ENCODE measurements around the gene PTRH1. TPM values are rescaled to one million over a fixed set of nuclear protein-coding genes. Genes with fewer than 3 reads are reported as not detected.

PTRH1 gene
- total RNA-seq, 1 experiment from 2014 or later, result 16.9 TPM

GRCh38 chr9:127732444-127732843 lies 17.0 kb upstream of the PTRH1 start:
- H3K4me3 Mint-ChIP-seq, result no peak overlapping the region
- peaks cover 11% of the 10 kb centered on the region for H3K4me1 Mint-ChIP-seq
- no peaks in the 10 kb centered on the region for H3K9me3 Mint-ChIP-seq
- POLR2A ChIA-PET, result no interaction called here
- peak overlapping the region; percentile 74; the same call in 1 of the 2 replicates for H3K27ac Mint-ChIP-seq
- no peak for ATAC-seq
- H3K36me3 Mint-ChIP-seq, result no peaks in the 10 kb centered on the region
- TF ChIP-seq ZBTB21 (CRISPR knock-in tag; IDR thresholded peaks at IDR 0.05; ENCODE audit: borderline replicate concordance) (no peak), CREB1 (CRISPR knock-in tag; IDR thresholded peaks at IDR 0.05) (no peak), MLX (CRISPR knock-in tag; IDR thresholded peaks at IDR 0.05) (no peak)
- CTCF ChIA-PET, result interaction anchor here (0.6 to 4.5 kb wide), 9 partner anchors 8 to 243 kb away, joined by 3 to 80 read pairs (median 4); partner anchors contain the start of gene PTRH1
- H3K27me3 Mint-ChIP-seq (ENCODE audit: low read depth), result peaks cover 3% of the 10 kb centered on the region; the same call in 1 of the 2 replicates
- no peak for DNase-seq (ENCODE audit: low spot score)

- Mint-ChIP-seq H3K9me3 (no peaks in the 10 kb centered on the region), H3K4me3 (no peak overlapping the region), H3K4me1 (peaks cover 11% of the 10 kb centered on the region), H3K27ac (peak overlapping the region; percentile 8; the same call in 1 of the 2 replicates), H3K36me3 (no peaks in the 10 kb centered on the region), H3K27me3 (ENCODE audit: low read depth) (peaks cover 3% of the 10 kb centered on the region; the same call in 1 of the 2 replicates)
- TF ChIP-seq JUN (CRISPR knock-in tag; IDR thresholded peaks at IDR 0.05), result no peak
- TF ChIP-seq NR3C1 (CRISPR knock-in tag; conservative IDR thresholded peaks at IDR 0.05; ENCODE audit: low read depth), result no peak
- TF ChIP-seq, protein P1, sequence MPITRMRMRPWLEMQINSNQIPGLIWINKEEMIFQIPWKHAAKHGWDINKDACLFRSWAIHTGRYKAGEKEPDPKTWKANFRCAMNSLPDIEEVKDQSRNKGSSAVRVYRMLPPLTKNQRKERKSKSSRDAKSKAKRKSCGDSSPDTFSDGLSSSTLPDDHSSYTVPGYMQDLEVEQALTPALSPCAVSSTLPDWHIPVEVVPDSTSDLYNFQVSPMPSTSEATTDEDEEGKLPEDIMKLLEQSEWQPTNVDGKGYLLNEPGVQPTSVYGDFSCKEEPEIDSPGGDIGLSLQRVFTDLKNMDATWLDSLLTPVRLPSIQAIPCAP (CRISPR knock-in tag; IDR thresholded peaks at IDR 0.05), result no peak
- no peak for TF ChIP-seq GRHL2 (CRISPR knock-in tag; IDR thresholded peaks at IDR 0.05; ENCODE audit: insufficient replicate concordance, severe bottlenecking)
- TF ChIP-seq ZNF416 (CRISPR knock-in tag; IDR thresholded peaks at IDR 0.05), result no peak
- TF ChIP-seq, protein P2, sequence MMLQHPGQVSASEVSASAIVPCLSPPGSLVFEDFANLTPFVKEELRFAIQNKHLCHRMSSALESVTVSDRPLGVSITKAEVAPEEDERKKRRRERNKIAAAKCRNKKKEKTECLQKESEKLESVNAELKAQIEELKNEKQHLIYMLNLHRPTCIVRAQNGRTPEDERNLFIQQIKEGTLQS (CRISPR knock-in tag; conservative IDR thresholded peaks at IDR 0.05), result no peak
- no peak for TF ChIP-seq STAT6 (CRISPR knock-in tag; conservative IDR thresholded peaks at IDR 0.05; ENCODE audit: low read depth)
- TF ChIP-seq, protein P3, sequence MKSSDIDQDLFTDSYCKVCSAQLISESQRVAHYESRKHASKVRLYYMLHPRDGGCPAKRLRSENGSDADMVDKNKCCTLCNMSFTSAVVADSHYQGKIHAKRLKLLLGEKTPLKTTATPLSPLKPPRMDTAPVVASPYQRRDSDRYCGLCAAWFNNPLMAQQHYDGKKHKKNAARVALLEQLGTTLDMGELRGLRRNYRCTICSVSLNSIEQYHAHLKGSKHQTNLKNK (CRISPR knock-in tag; IDR thresholded peaks at IDR 0.05), result no peak
- TF ChIP-seq, protein P4, sequence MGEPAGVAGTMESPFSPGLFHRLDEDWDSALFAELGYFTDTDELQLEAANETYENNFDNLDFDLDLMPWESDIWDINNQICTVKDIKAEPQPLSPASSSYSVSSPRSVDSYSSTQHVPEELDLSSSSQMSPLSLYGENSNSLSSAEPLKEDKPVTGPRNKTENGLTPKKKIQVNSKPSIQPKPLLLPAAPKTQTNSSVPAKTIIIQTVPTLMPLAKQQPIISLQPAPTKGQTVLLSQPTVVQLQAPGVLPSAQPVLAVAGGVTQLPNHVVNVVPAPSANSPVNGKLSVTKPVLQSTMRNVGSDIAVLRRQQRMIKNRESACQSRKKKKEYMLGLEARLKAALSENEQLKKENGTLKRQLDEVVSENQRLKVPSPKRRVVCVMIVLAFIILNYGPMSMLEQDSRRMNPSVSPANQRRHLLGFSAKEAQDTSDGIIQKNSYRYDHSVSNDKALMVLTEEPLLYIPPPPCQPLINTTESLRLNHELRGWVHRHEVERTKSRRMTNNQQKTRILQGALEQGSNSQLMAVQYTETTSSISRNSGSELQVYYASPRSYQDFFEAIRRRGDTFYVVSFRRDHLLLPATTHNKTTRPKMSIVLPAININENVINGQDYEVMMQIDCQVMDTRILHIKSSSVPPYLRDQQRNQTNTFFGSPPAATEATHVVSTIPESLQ (CRISPR knock-in tag; IDR thresholded peaks at IDR 0.05), result no peak
- TF ChIP-seq GABPB1 (CRISPR knock-in tag; IDR thresholded peaks at IDR 0.05), result no peak
- no peak for TF ChIP-seq TEAD1 (CRISPR knock-in tag; IDR thresholded peaks at IDR 0.05)
- TF ChIP-seq, protein P5, sequence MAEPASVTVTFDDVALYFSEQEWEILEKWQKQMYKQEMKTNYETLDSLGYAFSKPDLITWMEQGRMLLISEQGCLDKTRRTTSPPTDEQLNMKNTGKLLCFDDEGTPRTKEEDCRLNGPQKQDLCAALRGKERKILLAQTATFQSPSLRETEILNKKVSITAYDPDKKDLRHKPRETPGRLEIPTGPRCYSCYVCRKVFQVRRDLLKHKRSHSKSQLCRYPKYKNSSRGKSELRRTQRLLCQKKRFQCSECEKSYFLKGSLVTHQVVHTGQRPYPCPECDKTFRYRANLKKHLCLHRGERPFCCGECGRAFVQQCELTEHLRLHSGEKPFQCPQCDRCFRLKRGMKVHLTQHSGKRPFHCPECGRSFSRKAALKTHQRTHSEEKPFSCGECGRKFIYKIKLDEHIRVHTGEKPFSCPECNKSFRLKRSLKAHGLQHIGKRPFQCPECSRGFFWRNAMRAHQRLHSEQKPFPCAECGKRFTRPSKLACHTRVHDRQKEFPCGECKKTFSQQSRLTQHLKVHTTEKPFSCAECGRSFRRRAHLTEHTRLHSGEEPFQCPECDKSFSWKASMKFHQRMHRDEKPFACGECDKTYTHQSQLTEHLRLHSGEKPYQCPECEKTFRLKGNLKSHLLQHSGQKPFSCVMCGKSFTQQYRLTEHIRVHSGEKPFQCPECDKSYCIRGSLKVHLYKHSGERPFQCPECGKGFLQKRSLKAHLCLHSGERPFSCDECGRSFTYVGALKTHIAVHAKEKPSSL (CRISPR knock-in tag; conservative IDR thresholded peaks at IDR 0.05), result no peak
- TF ChIP-seq, protein P6, sequence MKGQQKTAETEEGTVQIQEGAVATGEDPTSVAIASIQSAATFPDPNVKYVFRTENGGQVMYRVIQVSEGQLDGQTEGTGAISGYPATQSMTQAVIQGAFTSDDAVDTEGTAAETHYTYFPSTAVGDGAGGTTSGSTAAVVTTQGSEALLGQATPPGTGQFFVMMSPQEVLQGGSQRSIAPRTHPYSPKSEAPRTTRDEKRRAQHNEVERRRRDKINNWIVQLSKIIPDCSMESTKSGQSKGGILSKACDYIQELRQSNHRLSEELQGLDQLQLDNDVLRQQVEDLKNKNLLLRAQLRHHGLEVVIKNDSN (CRISPR knock-in tag; IDR thresholded peaks at IDR 0.05), result no peak
- no peak for TF ChIP-seq RELA (CRISPR knock-in tag; IDR thresholded peaks at IDR 0.05; ENCODE audit: borderline replicate concordance)
- TF ChIP-seq ZBTB21 (CRISPR knock-in tag; IDR thresholded peaks at IDR 0.05; ENCODE audit: borderline replicate concordance), result no peak
- no peak for TF ChIP-seq HMGA2 (CRISPR knock-in tag; IDR thresholded peaks at IDR 0.05)
- no peak for TF ChIP-seq ARID4B (CRISPR knock-in tag; IDR thresholded peaks at IDR 0.05; ENCODE audit: borderline replicate concordance)
- ChIA-PET CTCF (interaction anchor here (0.6 to 4.5 kb wide), 11 partner anchors 9 to 243 kb away, joined by 3 to 80 read pairs (median 3); partner anchors contain the start of gene PTRH1), POLR2A (no interaction called here)
- no peak for ATAC-seq
- DNase-seq (ENCODE audit: low spot score), result no peak
These were observed 16.5 kb upstream of the PTRH1 start for GRCh38 chr9:127731938-127732337.

All from WTC11 (cell line).